Mucosa of descending colon (tissue), 3 donors: ENCODE measurements around the gene GLYATL3. TPM values are rescaled to one million over a fixed set of nuclear protein-coding genes. Genes with fewer than 3 reads are reported as not detected.

Experiments used
- ATAC-seq: fragments of 200-7000 bp; cut with Tn5 transposase; one replicate; pipeline ENCODE4 v1.9.1; 2020; ENCODE audit warnings: mild to moderate bottlenecking, moderate library complexity
- DNase-seq, 3 donors: peaks; one replicate each; pipeline ENCODE4 v3.0.0-alpha.2; 2020
- H3K36me3 ChIP-seq: fragments of 200-600 bp; one replicate; pipeline ENCODE4 v1.8.0; 2021; ENCODE audit warnings: low read depth, mild to moderate bottlenecking
- H3K4me1 ChIP-seq: fragments of 200-600 bp; one replicate; pipeline ENCODE4 v1.8.0; 2021; ENCODE audit warnings: low read depth, mild to moderate bottlenecking
- H3K4me3 ChIP-seq: fragments of 200-600 bp; one replicate; pipeline ENCODE4 v1.8.0; 2021; ENCODE audit warnings: mild to moderate bottlenecking
- H3K9me3 ChIP-seq: fragments of 200-600 bp; one replicate; pipeline ENCODE4 v1.8.0; 2021; ENCODE audit warnings: mild to moderate bottlenecking
- CTCF ChIP-seq: fragments of 200-600 bp; IDR thresholded peaks from one replicate; pipeline ENCODE4 v1.8.0; 2022; ENCODE audit warnings: antibody characterized with exemption, mild to moderate bottlenecking
- intact Hi-C, 2 donors: fragments of 100-400 bp; cut with DNase I in 1 of 2; cut with micrococcal nuclease in 1 of 2; formaldehyde crosslinking; loops; one replicate each; pipeline versions ENCODE4 v1.11.0 to v1.11.1; 2022; cut with DNase I, micrococcal nuclease
- total RNA-seq, 3 donors: library from RNA; stranded (reverse); fragmentation: NEBNext Ultra II Directional in 2 of 3; extraction: Animal tissue kit (Norgen Biotek cat#: 25700) in 2 of 3; gene quantifications; one replicate each; pipeline versions ENCODE4 v1.2.1 to v1.2.4, GENCODE V29; 2021 to 2023
- donor health status: DM: no; HTN: no; CAD: no; lungs with moderate emphysema.
- donor health status: DM: no; HTN: no; CAD: no.
- donor health status: DM: no; HTN: yes; CAD: no.

GLYATL3 gene
- total RNA-seq, 3 donors from 2014 or later, result not detected

DNA sequence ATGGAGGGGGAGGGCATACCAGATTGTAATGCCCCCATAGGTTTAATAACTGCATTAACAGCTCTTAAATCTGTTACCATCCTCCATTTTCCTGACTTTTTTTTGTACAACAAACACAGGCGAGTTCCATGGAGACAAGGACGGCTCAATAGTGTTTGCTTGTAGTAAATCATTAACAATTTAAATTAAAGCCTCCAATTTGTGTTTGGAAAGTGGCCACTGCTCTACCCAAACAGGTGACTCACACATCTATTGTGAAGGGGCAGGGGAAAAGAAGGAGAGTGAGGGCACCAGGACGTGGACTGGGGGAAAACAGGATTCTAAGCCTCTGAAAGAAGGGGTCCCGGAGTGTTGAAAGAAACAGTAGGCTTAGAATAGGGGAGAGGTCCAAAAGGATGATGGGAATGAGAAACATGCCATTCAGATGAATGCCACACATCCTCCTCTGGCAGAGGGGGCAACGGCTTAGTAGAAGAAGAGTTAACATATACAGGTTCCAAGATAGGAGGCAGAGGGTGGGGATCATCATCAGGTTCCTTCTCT, 6.9 kb downstream of the GLYATL3 start:
- TF ChIP-seq CTCF, result no peak
- peak; percentile 66 for ATAC-seq
- no peaks in the 10 kb centered on the region for H3K36me3 ChIP-seq
- intact Hi-C loops, result no loop called here
- DNase-seq, result peak in 1 of 3 donors; percentile 55
- no peak overlapping the region for H3K4me3 ChIP-seq
- no peaks in the 10 kb centered on the region for H3K9me3 ChIP-seq
- no peaks in the 10 kb centered on the region for H3K4me1 ChIP-seq

- no peak for TF ChIP-seq CTCF
- H3K36me3 ChIP-seq, result no peaks in the 10 kb centered on the region
- H3K9me3 ChIP-seq, result no peaks in the 10 kb centered on the region
- H3K4me1 ChIP-seq, result no peaks in the 10 kb centered on the region
- intact Hi-C loops, result no loop called here
- DNase-seq (no peak), ATAC-seq (no peak)
- no peak overlapping the region for H3K4me3 ChIP-seq
These were observed 9.6 kb downstream of the GLYATL3 start for GRCh38 chr6:49509342-49509741.

- Histone ChIP-seq H3K4me1 (no peaks in the 10 kb centered on the region), H3K9me3 (no peaks in the 10 kb centered on the region), H3K36me3 (no peaks in the 10 kb centered on the region), H3K4me3 (no peak overlapping the region)
- intact Hi-C loops, result no loop called here
- DNase-seq (no peak), ATAC-seq (no peak)
- TF ChIP-seq CTCF, result no peak
These were observed 13.6 kb downstream of the GLYATL3 start for GRCh38 chr6:49513153-49513989.

DNA sequence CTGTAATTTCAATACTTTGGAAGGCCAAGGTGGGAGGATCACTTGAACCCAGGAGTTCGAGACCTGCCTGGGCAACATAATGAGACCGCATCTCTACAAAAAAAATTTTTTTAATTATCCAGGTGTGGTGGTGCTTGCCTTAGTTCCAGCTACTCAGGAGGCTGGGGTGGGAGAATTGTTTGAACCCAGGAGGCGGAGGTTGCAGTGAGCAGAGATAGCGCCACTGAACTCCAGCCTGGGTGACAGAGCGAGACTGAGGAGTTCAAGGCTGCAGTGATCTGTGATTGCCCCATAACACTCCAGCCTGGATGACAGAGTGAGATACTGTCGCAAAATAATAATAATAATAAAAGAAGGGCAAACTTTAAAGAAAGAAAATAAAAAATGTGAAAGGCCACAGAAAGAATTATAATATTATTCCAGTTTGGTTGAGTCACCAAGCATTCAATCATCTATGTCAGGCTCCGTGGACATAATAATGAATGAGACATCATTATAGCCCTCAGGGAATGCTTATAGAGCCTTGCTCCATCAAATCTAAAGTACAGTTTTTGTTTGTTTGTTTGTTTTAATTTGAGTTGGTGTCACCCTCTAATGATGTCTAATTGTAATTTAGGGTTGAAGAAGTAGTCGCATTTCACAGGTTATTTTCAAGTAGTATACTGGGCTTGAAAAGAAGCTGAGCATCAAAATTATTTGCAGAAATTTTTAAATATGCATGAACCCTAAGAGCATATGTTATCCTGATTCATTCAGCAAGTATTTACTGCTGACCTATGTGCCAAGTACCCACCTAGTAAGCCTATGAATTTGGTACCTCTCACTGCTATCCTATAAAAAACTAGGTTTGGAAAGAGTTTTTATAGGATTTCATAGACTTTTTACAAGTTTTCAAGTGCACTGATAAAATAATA, 15.1 kb downstream of the GLYATL3 start:
- no peak for TF ChIP-seq CTCF
- no peak for DNase-seq
- Histone ChIP-seq H3K4me3 (no peak overlapping the region), H3K4me1 (no peaks in the 10 kb centered on the region), H3K36me3 (no peaks in the 10 kb centered on the region), H3K9me3 (no peaks in the 10 kb centered on the region)
- no peak for ATAC-seq
- intact Hi-C loops, result no loop called here

- Histone ChIP-seq H3K9me3 (no peaks in the 10 kb centered on the region), H3K4me3 (no peak overlapping the region), H3K36me3 (no peaks in the 10 kb centered on the region), H3K4me1 (no peaks in the 10 kb centered on the region)
- DNase-seq (no peak), ATAC-seq (no peak)
- intact Hi-C loops, result no loop called here
- TF ChIP-seq CTCF, result no peak
These were observed 15.9 kb downstream of the GLYATL3 start for GRCh38 chr6:49515485-49516146.
